Measurements from ENCODE around the gene RDH16.
"Not testable (repeated sequence)": the region's sequence is repeated elsewhere in the genome, so short reads cannot be mapped to it uniquely, and the experiment has no call there.

Gene RDH16

DNA sequence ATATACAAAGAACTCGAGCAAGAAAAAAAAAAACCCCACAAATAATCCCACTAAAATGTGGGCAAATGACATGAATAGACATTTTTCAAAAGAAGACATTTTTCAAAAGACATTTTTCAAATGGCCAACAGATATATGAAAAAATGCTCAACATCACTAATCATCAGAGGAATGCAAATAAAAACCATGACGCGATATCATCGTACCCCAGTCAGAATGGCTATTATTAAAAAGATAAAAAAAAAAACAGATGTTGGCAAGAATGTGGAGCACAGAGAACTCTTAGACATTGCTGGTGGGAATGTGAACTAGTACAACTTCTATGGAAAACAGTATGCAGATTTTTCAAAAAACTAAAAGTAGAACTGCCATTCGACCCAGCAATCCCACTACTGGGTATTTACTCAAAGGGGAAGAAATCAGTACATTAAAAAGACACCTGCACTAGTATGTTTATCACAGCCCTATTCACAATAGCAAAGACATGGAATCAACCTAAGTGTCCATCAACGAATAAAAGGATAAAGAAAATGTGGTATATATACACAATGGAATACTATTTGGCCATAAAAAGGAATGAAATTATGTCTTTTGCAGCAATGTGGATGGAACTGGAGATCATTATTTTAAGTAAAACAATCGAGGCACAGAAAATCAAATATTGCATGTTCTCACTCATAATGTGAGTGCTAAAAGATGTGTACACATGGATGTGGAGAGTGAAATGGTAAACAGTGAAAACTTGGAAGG is 32.6 kb upstream of the RDH16 start:
- no peak for DNase-seq (ENCODE audit: low read depth in 2 of 2)

DNA sequence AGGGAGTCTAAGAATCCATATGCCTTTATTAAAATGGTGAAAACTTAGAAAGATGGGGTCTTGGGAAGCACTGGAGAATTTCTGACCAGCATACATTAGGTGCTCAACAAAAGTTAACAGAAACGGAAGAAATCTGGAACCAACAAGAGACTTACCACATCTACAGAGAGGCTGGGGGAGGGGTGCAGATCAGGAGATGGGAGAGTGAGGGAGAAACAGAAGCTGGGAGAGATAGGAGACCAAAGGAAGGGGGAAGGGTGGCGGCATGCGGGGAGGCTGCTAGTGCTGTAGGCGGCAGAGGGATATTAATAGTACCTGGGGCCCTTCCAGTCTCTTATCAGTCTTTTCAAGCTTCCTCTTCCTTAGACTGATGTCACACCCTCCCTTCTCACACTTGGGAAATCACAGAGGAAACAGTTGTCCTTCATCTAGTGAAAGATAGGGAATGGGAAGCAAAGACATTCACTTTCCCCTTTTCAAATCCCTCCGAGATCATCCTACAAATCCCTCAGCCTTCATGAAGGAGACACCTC is 30.9 kb upstream of the RDH16 start:
- no peak for DNase-seq (ENCODE audit: low read depth in 2 of 2)

DNA sequence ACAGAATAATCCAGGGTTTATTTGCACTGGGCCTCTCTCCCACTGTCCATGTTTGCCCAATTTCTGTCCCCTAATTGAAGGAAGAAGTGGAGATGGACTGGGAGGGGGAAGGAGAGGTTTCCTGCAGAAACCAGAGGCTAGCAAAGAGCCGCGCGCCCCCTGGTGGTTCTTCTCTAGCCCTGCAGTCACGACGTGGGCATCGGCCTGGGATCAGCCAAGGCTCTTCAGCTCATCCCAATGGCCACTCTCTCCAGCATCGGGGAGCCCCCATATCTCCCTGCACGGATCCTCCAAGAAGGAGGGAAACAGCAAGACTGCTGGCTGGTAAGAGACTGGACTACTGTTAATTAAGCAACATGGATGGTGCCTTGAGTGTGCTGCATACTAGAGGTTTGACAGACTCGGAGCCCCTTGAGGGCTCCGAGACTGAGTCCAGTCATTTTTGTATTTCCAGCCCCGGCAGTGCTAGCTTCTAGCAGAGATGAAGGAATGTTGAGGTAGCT is 30.2 kb upstream of the RDH16 start:
- DNase-seq (ENCODE audit: low read depth in 2 of 2), result peak; percentile 39 to 49

DNA sequence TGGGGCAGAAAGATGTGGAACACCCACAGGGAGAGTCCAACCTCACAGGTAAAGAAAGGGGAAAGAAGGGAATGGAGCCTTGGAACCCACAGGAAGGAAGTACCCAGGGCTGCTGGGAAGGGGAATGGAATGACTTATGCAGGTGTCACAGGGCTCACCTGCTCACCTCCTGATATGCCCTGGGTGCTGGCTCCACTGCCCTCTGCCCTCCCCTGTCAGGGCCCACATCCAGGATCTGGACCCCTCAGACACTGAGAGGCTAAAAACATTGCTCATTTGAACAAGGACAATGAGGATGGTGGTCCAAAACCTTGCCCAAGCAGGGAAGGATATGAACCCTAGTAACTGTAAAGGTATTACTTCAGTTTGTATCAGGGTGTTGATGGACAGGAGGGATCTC is 29.6 kb upstream of the RDH16 start:
- DNase-seq (ENCODE audit: low read depth in 2 of 2), result no peak

DNA sequence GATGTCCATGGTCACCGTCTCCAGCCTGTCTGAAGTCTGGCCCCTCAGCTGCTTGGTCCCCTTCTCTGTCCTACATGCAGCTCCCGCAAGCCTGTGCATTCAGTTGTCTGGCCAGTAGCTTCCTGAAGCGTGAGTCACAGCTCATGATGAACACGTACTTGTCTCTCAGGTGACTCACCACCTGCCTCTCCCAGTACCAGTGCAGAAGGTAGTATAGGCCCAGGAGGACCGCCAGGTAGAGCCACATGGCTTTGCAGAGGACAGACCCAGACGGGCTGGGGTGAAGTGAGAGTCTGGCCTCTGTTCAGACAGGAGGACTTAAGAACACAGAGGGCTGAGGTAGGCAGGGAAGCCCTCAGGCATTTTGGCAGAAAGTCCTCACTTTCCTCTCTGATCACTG is 28.3 kb upstream of the RDH16 start:
- DNase-seq (ENCODE audit: low read depth in 2 of 2), result not testable (repeated sequence)

DNA sequence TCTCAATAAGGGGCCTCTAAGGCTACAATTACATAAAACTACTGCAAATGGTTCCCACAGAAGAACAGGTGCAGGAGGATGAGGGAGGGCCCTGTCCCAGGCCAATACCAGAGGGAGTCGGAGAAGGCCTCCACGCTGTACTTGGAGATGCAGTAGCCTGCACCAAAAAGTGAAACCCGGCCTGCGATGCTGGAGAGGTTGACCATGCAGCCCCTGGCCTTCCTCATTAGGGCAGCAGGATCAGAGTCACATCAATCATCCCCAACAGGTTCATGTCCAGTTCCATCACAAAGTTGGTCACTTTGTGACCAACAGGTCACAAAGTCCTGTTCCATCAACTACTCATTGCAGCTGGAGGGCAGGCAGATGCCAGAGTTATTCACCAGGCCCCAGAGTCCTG is 26.0 kb upstream of the RDH16 start:
- DNase-seq (ENCODE audit: low read depth in 2 of 2), result no peak

DNA sequence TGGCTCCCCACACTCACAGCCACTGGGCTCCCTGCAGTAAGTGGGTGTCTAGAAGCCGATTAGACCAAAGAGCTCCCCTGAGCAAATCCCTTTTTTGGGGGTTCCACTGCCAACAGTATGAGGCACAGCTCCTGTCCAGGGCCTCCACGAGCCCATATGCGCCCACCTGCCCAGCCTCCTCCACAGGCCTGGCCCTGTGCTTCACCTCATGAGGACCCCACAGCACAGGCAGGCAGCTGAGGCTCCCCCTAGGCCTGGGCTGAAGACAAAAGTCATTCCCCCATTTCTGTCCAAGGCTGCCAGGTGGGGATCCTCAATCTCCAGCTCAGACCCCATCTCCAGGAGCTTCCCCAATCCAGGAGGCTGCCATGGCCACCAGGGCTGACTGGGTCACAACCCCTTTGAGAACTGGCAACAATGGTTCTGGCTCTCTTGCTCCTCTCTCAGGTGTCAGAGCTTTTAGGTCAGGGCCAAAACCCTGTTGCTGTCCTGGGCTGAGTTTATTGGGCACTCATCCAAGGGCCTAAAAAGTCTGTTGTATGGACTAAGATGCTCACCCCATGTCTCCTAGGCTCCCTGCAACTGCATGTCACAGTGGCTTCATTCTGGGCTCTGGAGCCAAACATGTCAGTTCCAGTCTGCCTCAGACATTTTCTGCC is 25.3 kb upstream of the RDH16 start:
- DNase-seq (ENCODE audit: low read depth in 2 of 2), result not testable (repeated sequence)

DNA sequence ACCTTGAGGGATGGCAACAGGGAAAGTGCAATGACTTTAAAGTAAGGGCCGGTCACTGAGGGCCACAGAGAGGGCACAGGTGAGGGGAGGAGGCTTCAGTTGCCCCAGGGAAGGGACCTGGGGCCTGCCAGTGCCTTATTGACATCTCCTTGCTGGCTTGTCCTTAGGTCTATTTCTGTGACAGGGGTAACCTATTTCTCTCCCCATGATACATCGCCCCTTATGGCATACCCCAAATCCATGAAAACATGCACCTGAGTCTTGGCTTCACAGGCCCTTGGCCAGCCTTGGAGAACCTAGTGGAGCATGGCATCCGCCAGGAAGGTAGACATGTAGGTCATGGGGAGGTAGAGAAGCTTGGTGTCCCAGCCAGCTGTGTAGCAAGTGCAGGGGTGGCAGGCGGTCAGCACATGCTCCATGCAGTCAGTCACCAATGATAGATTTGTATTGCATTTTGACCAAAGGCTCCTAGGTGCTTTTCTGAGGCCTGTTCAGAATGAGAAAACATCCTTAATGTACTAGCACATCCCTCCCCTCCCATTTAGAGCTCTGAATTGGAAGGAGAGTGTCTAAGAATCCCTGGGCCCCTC is 23.6 kb upstream of the RDH16 start:
- DNase-seq (ENCODE audit: low read depth in 2 of 2), result no peak

DNA sequence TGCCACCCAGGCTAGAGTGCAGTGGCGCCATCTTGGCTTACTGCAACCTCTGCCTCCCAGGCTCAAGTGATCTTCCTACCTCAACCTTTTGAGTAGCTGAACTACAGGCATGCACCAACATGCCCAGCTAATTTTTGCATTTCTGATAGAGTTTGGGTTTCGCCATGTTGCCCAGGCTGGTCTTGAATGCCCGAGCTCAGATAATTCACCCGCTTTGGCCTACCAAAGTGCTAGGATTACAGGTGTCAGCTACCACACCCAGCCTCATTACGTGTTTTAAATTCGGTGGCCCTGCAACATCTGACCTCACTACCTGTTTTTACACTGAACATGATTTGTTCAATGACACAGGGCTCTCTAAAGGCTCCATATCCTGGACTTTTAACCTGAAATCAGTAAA is 22.9 kb upstream of the RDH16 start:
- no peak for DNase-seq (ENCODE audit: low read depth in 2 of 2)

DNA sequence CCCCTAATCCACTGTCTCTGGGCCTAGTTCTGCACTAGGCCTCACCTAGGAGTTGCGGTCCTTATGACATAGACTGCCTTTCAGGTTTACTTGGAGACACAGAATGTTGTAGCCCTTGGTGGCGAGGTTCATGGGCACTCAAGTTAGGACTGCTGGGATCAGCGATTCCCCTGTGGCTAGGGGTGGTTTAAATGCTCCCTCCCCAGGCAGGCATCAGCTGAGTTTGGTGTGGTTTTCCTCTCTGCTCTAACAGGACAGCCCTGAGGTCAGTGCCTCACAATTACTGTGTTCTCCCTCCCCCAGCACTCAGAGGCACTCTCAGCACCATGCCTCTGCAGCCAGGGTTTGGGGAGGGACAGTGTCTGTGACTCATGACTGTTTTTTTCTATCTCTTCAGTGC is 22.2 kb upstream of the RDH16 start:
- no peak for DNase-seq (ENCODE audit: low read depth in 2 of 2)

DNA sequence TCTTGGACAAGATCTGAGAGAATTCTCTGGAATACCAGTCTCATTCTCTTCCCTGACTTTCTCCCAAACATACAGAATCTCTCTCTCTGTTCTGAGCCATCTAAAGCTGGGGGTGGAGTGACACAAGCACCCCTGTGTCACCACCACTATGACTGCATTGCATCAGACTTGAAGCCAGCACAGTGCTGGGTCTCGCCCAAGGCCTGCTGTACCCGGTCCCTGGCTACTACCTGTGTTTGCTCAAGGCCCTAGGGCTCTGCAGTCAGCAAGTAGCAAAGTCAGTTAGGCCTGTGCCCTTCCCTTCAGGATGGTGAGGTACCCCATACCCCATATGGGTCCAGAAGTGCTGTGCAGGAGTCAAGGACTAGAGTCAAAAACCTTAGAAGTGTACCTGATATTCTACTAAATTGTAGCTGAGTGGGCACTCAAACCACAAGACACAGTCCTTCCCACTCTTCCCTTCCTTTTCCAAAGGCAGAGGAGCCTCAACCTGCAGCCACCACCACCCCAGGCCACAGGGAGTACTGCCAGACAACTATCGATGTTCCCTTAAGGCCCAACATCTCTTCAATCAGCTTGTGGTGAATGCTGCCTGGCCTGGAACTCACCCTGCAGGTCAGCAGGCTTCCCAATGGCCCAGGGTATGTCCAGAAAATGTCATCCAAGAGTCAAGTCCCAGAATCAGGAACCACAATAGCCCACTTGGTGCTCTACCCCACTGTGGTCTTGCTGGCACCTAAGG is 21.2 kb upstream of the RDH16 start:
- DNase-seq (ENCODE audit: low read depth in 2 of 2), result no peak

DNA sequence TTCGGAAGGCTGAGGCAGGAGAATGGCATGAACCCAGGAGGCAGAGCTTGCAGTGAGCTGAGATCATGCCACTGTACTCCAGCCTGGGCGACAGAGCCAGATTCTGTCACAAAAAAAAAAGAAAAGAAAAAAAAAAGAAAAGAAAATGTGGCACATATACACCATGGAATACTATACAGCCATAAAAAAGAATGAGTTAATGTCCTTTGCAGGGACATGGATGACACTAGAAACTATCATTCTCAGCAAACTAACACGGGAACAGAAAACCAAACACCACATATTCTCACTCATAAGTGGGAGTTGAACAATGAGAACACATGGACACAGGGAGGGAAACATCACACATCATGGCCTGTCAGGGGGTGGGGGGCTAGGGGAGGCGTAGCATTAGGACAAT is 20.0 kb upstream of the RDH16 start:
- DNase-seq (ENCODE audit: low read depth in 2 of 2), result not testable (repeated sequence)

DNA sequence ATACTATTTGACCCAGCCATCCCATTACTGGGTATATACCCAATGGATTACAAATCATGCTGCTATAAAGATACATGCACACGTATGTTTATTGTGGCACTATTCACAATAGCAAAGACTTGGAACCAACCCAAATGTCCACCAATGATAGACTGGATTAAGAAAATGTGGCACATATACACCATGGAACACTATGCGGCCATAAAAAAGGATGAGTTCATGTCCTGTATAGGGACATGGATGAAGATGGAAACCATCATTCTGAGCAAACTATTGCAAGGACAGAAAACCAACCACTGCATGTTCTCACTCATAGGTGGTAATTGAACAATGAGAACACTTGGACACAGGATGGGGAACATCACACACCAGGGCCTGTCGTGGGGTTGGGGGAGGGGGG is 16.8 kb upstream of the RDH16 start:
- DNase-seq (ENCODE audit: low read depth in 2 of 2), result not testable (repeated sequence)

DNA sequence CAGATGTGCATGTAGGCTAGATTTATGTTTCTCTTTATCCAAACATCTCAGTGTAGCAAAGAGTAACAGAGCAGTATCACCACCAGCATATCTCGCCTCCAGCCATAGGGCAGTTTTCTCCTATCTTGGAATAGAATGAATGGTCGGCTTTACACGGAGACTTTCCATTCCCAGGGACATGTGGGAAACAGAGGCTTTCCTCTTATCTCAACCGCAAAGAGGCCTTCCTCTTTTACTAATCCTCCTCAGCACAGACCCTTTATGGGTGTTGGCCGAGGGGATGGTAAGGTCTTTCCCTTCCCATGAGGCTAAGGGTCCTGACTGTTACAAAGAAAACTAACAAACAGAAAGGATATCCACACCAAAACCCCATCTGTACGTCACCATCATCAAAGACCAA is 11.5 kb upstream of the RDH16 start:
- not testable (repeated sequence) for DNase-seq (ENCODE audit: low read depth in 2 of 2)

DNA sequence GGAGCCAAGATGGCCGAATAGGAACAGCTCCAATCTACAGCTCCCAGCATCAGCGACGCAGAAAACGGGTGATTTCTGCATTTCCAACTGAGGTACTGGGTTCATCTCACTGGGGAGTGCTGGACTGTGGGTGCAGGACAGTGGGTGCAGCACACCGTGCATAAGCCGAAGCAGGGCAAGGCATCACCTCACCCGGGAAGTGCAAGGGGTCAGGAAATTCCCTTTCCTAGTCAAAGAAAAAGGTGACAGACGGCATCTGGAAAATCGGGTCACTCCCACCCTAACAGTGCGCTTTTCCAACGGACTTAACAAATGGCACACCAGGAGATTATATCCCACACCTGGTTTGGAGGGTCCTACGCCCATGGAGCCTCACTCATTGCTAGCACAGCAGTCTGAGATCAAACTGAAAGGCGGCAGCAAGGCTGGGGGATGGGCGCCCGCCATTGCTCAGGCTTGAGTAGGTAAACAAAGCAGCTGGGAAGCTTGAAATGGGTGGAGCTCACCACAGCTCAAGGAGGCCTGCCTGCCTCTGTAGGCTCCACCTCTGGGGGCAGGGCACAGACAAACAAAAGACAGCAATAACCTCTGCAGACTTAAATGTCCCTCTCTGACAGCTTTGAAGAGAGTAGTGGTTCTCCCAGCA is 8.7 kb upstream of the RDH16 start:
- DNase-seq (ENCODE audit: low read depth in 2 of 2), result not testable (repeated sequence)

DNA sequence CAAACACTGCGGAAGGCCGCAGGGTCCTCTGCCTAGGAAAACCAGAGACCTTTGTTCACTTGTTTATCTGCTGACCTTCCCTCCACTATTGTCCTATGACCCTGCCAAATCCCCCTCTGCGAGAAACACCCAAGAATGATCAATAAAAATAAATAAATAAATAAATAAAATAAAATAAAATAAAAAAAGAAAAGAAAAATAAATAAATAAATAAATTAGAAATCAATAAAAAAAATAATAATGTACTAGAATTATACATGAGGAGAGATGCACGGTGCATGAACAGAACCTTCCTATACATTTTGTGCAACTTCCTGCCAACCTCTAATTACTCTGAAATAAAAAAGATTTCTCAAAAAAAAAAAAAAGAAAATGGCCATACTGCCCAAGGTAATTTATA is 7.7 kb upstream of the RDH16 start:
- DNase-seq (ENCODE audit: low read depth in 2 of 2), result not testable (repeated sequence)

DNA sequence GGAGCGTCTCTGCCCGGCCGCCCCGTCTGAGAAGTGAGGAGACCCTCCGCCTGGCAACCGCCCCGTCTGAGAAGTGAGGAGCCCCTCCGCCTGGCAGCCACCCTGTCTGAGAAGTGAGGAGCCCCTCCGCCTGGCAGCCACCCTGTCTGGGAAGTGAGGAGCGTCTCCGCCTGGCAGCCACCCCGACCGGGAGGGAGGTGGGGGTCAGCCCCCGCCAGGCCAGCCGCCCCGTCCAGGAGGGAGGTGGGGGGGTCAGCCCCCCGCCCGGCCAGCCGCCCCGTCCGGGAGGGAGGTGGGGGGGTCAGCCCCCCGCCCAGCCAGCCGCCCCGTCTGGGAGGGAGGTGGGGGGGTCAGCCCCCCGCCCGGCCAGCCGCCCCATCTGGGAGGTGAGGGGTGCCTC is 6.1 kb upstream of the RDH16 start:
- not testable (repeated sequence) for DNase-seq (ENCODE audit: low read depth in 2 of 2)

DNA sequence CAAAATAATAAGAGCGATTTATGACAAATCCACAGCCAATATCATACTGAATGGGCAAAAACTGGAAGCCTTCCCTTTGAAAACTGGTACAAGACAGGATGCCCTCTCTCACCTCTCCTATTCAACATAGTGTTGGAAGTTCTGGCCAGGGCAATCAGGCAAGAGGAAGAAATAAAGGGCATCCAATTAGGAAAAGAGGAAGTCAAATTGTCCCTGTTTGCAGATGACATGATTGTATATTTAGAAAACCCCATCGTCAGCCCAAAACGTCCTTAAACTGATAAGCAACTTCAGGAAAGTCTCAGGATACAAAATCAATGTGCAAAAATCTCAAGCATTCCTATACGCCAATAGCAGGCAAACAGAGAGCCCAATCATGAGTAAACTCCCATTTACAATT is 4.8 kb upstream of the RDH16 start:
- DNase-seq (ENCODE audit: low read depth in 2 of 2), result not testable (repeated sequence)

DNA sequence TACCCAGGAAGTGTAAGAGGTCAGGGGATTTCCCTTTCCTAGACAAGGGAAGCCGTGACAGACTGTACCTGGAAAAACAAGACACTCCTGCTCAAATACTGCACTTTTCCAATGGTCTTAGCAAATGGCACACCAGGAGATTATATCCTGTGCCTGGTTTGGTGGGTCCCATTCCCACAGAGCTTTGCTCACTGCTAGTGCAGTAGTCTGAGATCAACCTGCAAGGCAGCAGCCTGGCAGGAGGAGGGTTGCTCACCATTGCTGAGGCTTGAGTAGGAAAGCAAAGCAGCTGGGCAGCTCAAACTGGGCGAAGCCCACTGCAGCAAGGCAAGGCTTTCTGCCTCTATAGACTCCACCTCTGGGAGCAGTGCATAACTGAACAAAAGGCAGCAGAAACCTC is 1.0 kb upstream of the RDH16 start:
- DNase-seq (ENCODE audit: low read depth in 2 of 2), result no peak

DNA sequence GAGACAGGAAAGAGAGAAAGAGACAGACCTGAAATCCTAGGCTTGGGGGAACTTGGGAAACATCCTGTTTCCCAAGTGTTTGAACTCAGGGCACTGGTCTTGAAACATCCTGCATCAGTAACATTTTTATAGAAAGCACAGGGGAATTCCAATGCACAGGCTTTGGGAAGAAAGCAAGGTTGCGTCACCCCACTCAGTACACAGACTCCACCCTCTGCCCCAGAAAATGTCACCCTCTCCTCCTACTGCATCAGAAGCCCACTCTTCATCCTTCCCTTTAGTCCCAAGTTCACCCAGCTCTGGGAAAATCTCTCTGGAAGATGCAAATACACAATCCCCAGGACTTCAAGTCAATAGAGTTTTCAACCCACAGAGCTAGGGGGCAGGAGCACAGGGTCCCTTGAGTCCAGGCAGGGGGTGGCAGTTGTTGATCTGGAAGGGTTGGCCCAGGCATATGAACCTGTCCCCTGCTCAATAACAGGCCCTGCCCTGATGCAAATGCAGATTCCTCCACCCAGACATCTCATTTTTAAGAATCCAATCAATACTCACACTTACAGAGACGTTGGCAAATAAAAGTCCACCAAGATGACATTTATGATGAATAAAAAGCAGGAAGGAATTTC is 1.7 kb downstream of the RDH16 start:
- DNase-seq (ENCODE audit: low read depth in 2 of 2), result no peak

DNA sequence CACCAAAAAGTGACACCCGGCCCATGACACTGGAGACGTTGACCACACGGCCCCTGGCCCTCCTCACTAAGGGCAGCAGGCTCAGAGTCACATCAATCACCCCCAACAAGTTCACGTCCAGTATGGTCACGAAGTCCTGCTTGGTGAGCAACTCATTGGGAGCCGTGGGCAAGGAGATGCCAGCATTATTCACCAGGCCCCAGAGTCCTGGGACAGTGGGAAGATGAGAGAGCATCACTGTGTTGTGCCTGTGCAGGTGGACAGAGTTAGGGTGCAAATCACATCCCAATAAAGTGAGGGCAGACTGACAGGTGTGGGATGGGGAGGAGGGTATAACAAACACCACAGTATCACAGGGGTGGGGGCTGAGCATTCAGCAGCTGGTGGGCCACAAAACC is 2.5 kb downstream of the RDH16 start:
- DNase-seq (ENCODE audit: low read depth in 2 of 2), result no peak

Measured in activated CD8-positive, alpha-beta memory T cell treated with anti-CD3 and anti-CD28 coated beads for 4 hours (primary cell).